GM10248 (cell line): ENCODE data around the gene RPGRIP1.
"Not testable (repeated sequence)": the region's sequence is repeated elsewhere in the genome, so short reads cannot be mapped to it uniquely, and the experiment has no call there.

Experiments
- CTCF ChIA-PET: fragments of 300-600 bp; sonication (Branson Sonifier 250); formaldehyde crosslinking; extraction: SDS; loops from one replicate; lab custom pipeline; 2021; ENCODE audit warnings: antibody characterized with exemption; lab: Yijun Ruan, JAX
- POLR2A ChIA-PET: fragments of 350-650 bp; sonication (Branson Sonifier 250); formaldehyde crosslinking; extraction: SDS; loops from one replicate; lab custom pipeline; 2020; ENCODE audit warnings: antibody characterized with exemption; lab: Yijun Ruan, JAX
- DNase-seq: peaks from one replicate; pipeline ENCODE4 v3.0.0; 2012; ENCODE audit errors: extremely low spot score
- TF ChIP-seq, protein P1 (sequence below): IDR thresholded peaks from 2 replicates; pipeline ENCODE4 v1.5.1; 2012; ENCODE audit warnings: mild to moderate bottlenecking, low read depth; ENCODE audit errors: extremely low read depth, missing control alignments, control extremely low read depth

Gene RPGRIP1

DNA sequence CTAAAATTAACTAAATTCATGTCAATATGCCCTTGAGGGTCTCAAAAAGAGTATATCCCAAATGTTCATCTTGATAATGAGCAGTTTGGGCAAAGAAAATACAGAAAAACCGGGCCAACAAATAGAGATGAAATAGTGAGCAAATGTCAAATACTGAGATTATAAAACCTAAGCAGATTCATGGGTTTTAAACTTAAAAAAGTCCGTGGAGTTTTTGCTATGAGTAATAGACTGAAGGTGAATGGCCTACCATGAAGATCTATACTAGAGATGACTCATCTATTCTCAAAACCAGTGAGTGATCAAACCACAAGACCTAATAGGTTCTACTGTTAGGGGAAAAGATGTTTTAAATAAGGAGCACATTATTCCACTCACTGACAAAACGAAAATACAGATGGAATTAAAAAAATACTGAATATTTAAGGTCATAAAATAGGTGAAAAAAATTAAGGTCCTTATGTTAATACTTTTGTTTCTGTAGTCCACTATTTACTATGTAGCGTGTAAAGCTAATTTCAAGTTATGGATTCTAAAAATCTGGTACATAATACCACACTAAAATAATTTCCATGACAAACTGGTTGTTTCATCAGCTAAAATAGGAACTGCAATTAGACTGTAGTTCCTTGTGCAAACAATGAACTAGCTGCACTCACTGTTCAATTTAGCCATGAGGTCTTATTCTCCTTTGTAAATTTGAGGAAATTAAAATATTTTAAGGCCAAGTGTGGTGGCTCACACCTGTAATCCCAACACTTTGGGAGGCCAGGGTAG lies 15.7 kb upstream of the RPGRIP1 start:
- DNase-seq, result peak; percentile 57
- POLR2A ChIA-PET, result interaction anchor here (0.8 to 3.6 kb wide), 7 partner anchors 9 to 120 kb away, joined by 3 to 32 read pairs (median 5); partner anchors contain the start of gene SUPT16H
- CTCF ChIA-PET, result interaction anchor here (1.2 to 2.0 kb wide), 4 partner anchors 10 to 50 kb away, joined by 3 to 10 read pairs (median 4); no protein-coding TSS in a partner anchor
- TF ChIP-seq, protein P1, sequence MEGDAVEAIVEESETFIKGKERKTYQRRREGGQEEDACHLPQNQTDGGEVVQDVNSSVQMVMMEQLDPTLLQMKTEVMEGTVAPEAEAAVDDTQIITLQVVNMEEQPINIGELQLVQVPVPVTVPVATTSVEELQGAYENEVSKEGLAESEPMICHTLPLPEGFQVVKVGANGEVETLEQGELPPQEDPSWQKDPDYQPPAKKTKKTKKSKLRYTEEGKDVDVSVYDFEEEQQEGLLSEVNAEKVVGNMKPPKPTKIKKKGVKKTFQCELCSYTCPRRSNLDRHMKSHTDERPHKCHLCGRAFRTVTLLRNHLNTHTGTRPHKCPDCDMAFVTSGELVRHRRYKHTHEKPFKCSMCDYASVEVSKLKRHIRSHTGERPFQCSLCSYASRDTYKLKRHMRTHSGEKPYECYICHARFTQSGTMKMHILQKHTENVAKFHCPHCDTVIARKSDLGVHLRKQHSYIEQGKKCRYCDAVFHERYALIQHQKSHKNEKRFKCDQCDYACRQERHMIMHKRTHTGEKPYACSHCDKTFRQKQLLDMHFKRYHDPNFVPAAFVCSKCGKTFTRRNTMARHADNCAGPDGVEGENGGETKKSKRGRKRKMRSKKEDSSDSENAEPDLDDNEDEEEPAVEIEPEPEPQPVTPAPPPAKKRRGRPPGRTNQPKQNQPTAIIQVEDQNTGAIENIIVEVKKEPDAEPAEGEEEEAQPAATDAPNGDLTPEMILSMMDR, result no peak

DNA sequence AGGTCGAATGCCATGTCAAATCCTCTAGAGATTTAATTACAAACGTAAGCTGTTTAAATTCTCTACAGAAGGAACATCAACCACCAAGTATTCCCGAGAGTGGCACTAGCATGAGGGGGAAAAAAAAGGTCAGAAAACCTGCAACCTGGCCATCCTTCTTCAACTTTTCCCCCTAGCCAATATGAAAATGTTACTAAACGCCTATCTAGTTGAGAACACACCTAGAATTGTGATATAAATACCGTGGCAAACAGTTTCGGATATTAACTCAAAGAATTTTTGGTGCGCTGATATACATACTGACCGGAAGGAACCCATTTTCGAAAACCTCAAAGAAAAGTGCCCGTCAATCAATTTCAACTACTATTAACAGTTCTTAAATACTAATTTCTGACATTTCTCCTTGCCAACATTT lies 12.4 kb upstream of the RPGRIP1 start:
- POLR2A ChIA-PET, result interaction anchor here (0.8 to 3.6 kb wide), 3 partner anchors 31 to 117 kb away, joined by 6 to 19 read pairs (median 7); partner anchors contain the start of gene SUPT16H
- DNase-seq, result no peak
- CTCF ChIA-PET, result interaction anchor here (2.3 kb wide), 1 partner anchor 12 kb away, joined by 8 read pairs; no protein-coding TSS in a partner anchor
- TF ChIP-seq, protein P1, result no peak

DNA sequence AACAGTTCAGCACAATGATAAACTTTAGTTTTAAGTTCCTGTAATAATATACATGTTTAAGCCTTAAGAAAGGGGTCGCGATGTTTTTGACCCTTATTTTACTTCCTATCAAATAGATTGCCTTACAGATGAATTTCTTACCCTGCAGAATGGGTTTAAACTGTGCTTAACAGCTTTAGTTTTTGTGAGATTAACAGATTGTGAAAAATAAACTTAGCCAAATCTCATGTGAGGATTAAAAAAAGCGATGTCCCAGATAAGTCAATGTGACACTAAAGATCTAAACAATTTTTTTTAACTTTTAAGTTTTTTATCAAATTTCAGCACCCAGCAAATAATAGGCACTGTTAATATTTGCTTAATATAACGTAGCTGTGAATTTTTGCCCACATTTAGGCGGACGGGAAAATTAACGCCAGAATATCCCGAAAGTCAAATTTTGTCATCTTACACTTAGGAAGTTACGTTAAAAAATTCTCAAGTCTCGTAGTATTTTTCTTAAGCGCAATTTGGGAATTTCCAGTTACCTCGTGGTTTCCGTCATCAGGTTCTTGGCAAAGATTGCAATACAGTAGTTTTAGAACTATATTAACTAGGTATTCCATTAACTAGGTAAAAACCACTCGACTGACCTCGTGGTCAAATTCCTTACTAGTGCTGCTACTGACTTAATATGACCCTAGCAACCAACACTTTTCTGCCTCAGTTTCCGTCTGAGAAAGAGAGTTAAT lies 11.8 kb upstream of the RPGRIP1 start:
- DNase-seq, result no peak
- TF ChIP-seq, protein P1, result no peak
- CTCF ChIA-PET, result interaction anchor here (2.3 kb wide), 1 partner anchor 13 kb away, joined by 8 read pairs; no protein-coding TSS in a partner anchor
- POLR2A ChIA-PET, result interaction anchor here (3.6 kb wide), 1 partner anchor 39 kb away, joined by 19 read pairs; no protein-coding TSS in a partner anchor

DNA sequence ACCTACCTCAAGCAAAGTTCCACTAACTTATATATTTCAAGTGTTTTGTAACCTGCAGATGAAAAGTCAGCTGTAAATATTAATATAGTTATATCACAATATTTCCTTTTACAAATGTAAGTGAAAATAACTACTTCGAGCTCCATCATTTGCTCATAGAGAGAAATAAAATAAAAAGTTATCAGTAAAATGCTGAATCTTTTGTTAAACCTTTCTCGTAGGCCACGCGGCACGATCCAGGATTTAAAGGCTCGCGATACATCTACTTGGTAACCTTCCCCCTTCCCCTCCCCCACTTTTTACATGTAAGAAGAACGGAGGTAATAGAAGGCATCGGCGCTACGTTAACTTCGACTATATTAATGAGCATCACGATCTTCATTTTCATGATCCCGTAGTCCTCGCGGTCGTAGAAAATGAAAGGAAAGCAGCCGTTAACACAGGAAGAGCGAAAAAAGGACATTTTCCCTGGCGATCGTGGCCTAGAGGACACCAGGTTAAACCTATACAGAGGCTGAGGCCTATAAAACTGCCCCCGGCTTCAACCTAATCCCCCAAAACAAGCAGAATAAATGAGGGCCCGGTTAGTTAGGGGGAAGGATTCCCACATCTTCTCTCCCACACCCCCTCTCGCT lies 11.1 kb upstream of the RPGRIP1 start:
- TF ChIP-seq, protein P1, result no peak
- CTCF ChIA-PET, result no interaction called here
- DNase-seq, result no peak
- POLR2A ChIA-PET, result no interaction called here

DNA sequence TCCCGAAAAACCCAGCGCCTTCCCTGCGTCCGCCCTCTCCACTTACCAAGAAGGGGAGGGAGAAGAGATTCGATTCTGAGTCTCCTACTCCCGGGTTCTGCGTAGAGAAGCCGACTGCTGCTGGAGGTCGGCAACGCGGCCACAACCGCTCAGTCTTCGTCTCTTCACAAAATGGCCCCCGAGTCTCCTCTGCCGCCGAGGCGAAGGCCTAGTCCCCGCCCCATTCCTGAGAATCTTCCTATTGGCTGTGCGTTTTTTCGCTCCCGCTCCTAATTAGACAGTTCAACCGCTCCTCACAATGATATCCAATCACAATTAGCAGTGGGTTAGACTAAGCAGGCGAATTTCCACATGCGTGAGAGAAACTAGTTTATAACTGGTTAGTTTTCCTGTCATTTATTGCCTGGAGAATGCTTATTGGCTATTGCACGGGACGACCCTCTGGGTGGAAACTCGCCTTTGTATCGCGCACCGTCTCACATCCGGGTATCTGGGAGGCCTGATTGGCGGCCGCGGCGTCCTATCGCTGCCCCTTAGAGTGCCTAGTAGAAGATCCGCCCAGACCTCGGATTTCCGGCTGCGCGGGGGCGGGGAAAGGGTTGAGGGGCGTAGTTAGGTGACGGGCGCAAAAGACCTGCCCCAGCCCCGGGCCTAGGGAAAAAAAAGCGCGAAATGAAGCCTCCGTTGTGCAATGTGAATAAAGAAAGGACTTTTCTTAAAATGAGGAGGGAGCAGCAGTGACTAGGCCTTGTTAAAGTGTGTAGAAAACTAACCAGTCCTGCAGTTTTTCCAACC lies 10.4 kb upstream of the RPGRIP1 start, which contains the start of gene HNRNPC:
HNRNPC (minus strand) TSS at position 191 of the 795 bp plus-strand sequence. CDS start 35,249 bp downstream, outside the sequence.
- ChIA-PET POLR2A (interaction anchor here (0.6 to 0.7 kb wide), 2 partner anchors 10 to 51 kb away, joined by 3 to 8 read pairs; no protein-coding TSS in a partner anchor), CTCF (no interaction called here)
- peak; percentile 96 for DNase-seq
- TF ChIP-seq, protein P1, result no peak

DNA sequence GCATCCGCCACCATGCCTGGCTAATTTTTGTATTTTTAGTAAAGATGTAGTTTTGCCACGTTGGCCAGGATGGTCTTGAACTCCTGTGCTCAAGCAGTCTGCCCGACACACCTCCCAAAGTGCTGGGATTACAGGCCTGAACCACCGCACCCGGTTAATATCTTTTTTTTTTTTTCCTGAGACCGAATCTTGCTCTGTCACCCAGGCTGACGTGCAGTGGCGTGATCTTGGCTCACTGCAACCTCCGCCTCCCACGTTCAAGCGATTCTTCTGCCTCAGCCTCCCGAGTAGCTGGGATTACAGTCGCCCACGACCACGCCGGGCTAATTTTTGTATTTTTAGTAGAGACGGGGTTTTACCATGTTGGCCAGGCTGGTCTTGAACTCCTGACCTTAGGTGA lies 7.2 kb upstream of the RPGRIP1 start:
- DNase-seq, POLR2A ChIA-PET: not testable (repeated sequence)
- CTCF ChIA-PET, result interaction anchor here (0.9 to 1.1 kb wide), 2 partner anchors 18 to 204 kb away, joined by 3 to 4 read pairs; no protein-coding TSS in a partner anchor
